Uterus (tissue), 2 donors: ENCODE measurements around the gene KLHL7.

Experiments used
- CTCF ChIP-seq, 4 experiments: fragments of 200-600 bp in 2 of 4; fragments of 450-650 bp in 2 of 4; sonication (generic) in 2 of 4; IDR thresholded peaks; one replicate each; pipeline ENCODE4 v1.5.1; 2016 to 2019; ENCODE audit warnings: antibody characterized with exemption in 4 of 4, mild to moderate bottlenecking in 2 of 4, moderate library complexity in 1 of 4
- POLR2A ChIP-seq, 2 donors: fragments of 450-650 bp; IDR thresholded peaks; one replicate each; pipeline ENCODE4 v1.6.1; 2016; ENCODE audit warnings: antibody characterized with exemption in 2 of 2, mild to moderate bottlenecking in 1 of 2, moderate library complexity in 1 of 2

- TF ChIP-seq CTCF (IDR thresholded peaks at IDR 0.05) (no peak), POLR2A (IDR thresholded peaks at IDR 0.05) (no peak)
Observed at GRCh38 chr7:23207884-23208283, 102.3 kb downstream of the KLHL7 start.
